ENCODE measurements around the gene SMCHD1.

SMCHD1 gene

GRCh38 chr18:2853173-2853925 is 197.8 kb downstream of the SMCHD1 start:
- no peak for DNase-seq (ENCODE audit: low read depth)

- no peak for DNase-seq (ENCODE audit: low read depth)
Measured at GRCh38 chr18:2853926-2854664, 198.6 kb downstream of the SMCHD1 start.

Measured in ELR (cell line).